Neuronal stem cell (in vitro differentiated cells): ENCODE measurements around the gene RNLS.

Experiments used
- DNase-seq: peaks from one replicate; pipeline ENCODE4 v3.0.0-alpha.2; 2013; ENCODE audit warnings: low spot score
- H2AFZ ChIP-seq: one replicate; pipeline ENCODE4 v1.6.1; 2013; ENCODE audit warnings: mild to moderate bottlenecking, low read length, inconsistent platforms
- H2AK5ac ChIP-seq: 2 replicates; pipeline ENCODE4 v1.6.1; 2013; ENCODE audit warnings: low read depth, mild to moderate bottlenecking, inconsistent platforms, low read length, moderate library complexity, mixed read lengths
- H2BK120ac ChIP-seq: 2 replicates; pipeline ENCODE4 v1.6.1; 2013; ENCODE audit warnings: low read depth, mild to moderate bottlenecking, inconsistent platforms, low read length, moderate library complexity, mixed read lengths
- H2BK12ac ChIP-seq: one replicate; pipeline ENCODE4 v1.6.1; 2013; ENCODE audit warnings: low read length, inconsistent platforms
- H2BK15ac ChIP-seq: 2 replicates; pipeline ENCODE4 v1.6.1; 2013; ENCODE audit warnings: mild to moderate bottlenecking, low read length, inconsistent platforms, mixed read lengths
- H2BK5ac ChIP-seq: one replicate; pipeline ENCODE4 v1.6.1; 2013; ENCODE audit warnings: inconsistent platforms, mild to moderate bottlenecking, low read length, moderate library complexity
- H3K14ac ChIP-seq: one replicate; pipeline ENCODE4 v1.6.1; 2013; ENCODE audit warnings: low read length, inconsistent platforms
- H3K18ac ChIP-seq: 2 replicates; pipeline ENCODE4 v1.6.1; 2013; ENCODE audit warnings: low read length, inconsistent platforms
- H3K23ac ChIP-seq: 2 replicates; pipeline ENCODE4 v1.6.1; 2013; ENCODE audit warnings: low read depth, mild to moderate bottlenecking, mixed read lengths, low read length, inconsistent platforms; ENCODE audit not compliant: poor library complexity
- H3K27ac ChIP-seq: replicated peaks from 3 replicates; pipeline ENCODE4 v1.5.1; 2013; ENCODE audit warnings: low read length, inconsistent platforms
- H3K27me3 ChIP-seq, 3 experiments: 2 replicates each; pipeline ENCODE4 v1.6.1; 2013; ENCODE audit warnings: low read length in 3 of 3, mild to moderate bottlenecking in 2 of 3, inconsistent platforms in 1 of 3, low read depth in 1 of 3, mixed read lengths in 1 of 3, moderate library complexity in 1 of 3; ENCODE audit not compliant: control insufficient read depth in 3 of 3, insufficient read depth in 3 of 3
- H3K36me3 ChIP-seq, 2 donors: replicated peaks in 1 of 2; 2 replicates each; pipeline ENCODE4 v1.6.1; 2013; ENCODE audit warnings: low read length in 2 of 2; ENCODE audit not compliant: control insufficient read depth in 2 of 2, insufficient read depth in 2 of 2
- H3K4ac ChIP-seq: 2 replicates; pipeline ENCODE4 v1.6.1; 2013; ENCODE audit warnings: inconsistent platforms, mild to moderate bottlenecking, low read length, moderate library complexity
- H3K4me1 ChIP-seq, 2 donors: 1 replicate in 1 of 2; 2 replicates in 1 of 2; pipeline ENCODE4 v1.6.1; 2013; ENCODE audit warnings: low read length in 2 of 2, low read depth in 1 of 2; ENCODE audit not compliant: control insufficient read depth in 2 of 2, insufficient read depth in 1 of 2
- H3K4me2 ChIP-seq: one replicate; pipeline ENCODE4 v1.6.1; 2013; ENCODE audit warnings: mild to moderate bottlenecking, low read length, inconsistent platforms; ENCODE audit not compliant: insufficient read depth, poor library complexity, severe bottlenecking
- H3K4me3 ChIP-seq, 2 donors: 2 replicates each; pipeline ENCODE4 v1.5.1; 2013; ENCODE audit warnings: low read length in 2 of 2, mild to moderate bottlenecking in 2 of 2, inconsistent platforms in 1 of 2, moderate library complexity in 1 of 2
- H3K79me1 ChIP-seq: one replicate; pipeline ENCODE4 v1.6.1; 2013; ENCODE audit warnings: low read depth, mild to moderate bottlenecking, inconsistent platforms, low read length, moderate library complexity
- H3K9ac ChIP-seq: one replicate; pipeline ENCODE4 v1.6.1; 2013; ENCODE audit warnings: mild to moderate bottlenecking, low read depth, low read length, inconsistent platforms; ENCODE audit not compliant: poor library complexity
- H3K9me3 ChIP-seq, 2 donors: replicated peaks in 1 of 2; 2 replicates each; pipeline versions ENCODE3 to v1.6.1; 2013; ENCODE audit warnings: low read length in 2 of 2, mild to moderate bottlenecking in 2 of 2, inconsistent platforms in 1 of 2, low read depth in 1 of 2, mixed read lengths in 1 of 2, moderate library complexity in 1 of 2; ENCODE audit not compliant: control insufficient read depth in 2 of 2, insufficient read depth in 1 of 2
- H4K8ac ChIP-seq: one replicate; pipeline ENCODE4 v1.6.1; 2013; ENCODE audit warnings: low read depth, mild to moderate bottlenecking, inconsistent platforms, low read length, moderate library complexity
- H4K91ac ChIP-seq: one replicate; pipeline ENCODE4 v1.6.1; 2013; ENCODE audit warnings: low read length, low read depth, mild to moderate bottlenecking, inconsistent platforms; ENCODE audit not compliant: poor library complexity
- WGBS, 2 donors: extraction: QIAGEN DNeasy Blood & Tissue Kit; methylation state at CpG; one replicate each; pipeline ENCODE4 v1.1.7; 2013; ENCODE audit warnings: missing lambda C conversion rate in 2 of 2, mixed read lengths in 1 of 2; ENCODE audit not compliant: insufficient read length in 2 of 2, insufficient replicate concordance in 1 of 2; ENCODE audit errors: extremely low coverage in 2 of 2; 5-methylcytosine and 5-hydroxymethylcytosine counted together

RNLS gene

DNA sequence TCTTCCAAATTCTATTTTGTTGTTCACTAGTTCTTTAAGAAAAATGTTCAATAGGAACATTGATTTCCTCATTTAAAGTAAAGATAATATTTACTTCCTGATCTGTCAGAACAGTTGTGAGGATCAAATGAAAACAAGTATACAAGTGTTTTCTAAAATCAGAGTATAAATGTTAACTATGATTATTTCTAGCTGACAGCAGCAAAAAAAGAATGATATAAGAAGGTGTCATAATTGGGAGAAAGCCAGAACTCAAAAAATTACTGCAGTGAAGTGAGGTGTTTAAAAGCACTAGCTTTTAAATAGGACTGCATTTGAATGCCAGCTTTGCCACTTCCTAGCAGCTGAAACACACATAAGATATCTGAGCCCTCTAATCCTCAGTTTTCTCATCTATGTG, 283.3 kb downstream of the RNLS start:
- Histone ChIP-seq H4K91ac (no peak overlapping the region), H3K23ac (no peak overlapping the region), H3K79me1 (no peaks in the 10 kb centered on the region), H3K4me2 (no peak overlapping the region), H3K14ac (no peak overlapping the region), H3K27ac (no peak overlapping the region), H2AFZ (no peak overlapping the region), H3K36me3 (no peaks in the 10 kb centered on the region), H2AK5ac (no peak overlapping the region), H2BK120ac (no peak overlapping the region), H3K9ac (no peak overlapping the region), H2BK12ac (no peak overlapping the region), H3K4me1 (no peaks in the 10 kb centered on the region), H3K4ac (no peak overlapping the region), H4K8ac (no peak overlapping the region), H3K18ac (no peak overlapping the region), H2BK15ac (no peak overlapping the region), H3K4me3 (no peak overlapping the region), H3K27me3 (no peaks in the 10 kb centered on the region), H2BK5ac (no peak overlapping the region), H3K9me3 (no peaks in the 10 kb centered on the region)
- DNase-seq: no peak

DNA sequence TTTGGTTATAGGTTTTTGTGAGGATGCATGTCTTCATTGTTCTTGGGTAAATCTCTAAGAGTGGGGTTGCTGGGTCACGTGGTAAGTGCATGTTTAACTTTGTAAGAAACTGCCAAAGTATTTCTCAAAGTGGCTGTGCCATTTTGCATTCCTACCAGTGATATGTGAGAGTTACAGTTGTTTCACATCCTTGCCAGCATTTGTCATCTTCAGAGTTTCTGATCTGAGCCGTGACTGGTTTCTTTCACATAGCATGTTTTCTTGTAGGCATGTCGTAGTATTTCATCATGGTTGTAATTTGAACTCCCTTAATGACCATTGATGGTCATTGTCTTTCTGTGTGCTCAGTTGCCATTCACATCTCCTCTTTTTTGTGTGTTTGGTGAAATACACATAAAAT, 286.0 kb downstream of the RNLS start:
- Histone ChIP-seq H4K8ac (no peak overlapping the region), H3K27me3 (no peaks in the 10 kb centered on the region), H3K18ac (no peak overlapping the region), H2BK5ac (no peak overlapping the region), H3K9ac (no peak overlapping the region), H2AFZ (no peak overlapping the region), H2AK5ac (no peak overlapping the region), H3K4ac (no peak overlapping the region), H3K14ac (no peak overlapping the region), H2BK15ac (no peak overlapping the region), H3K9me3 (no peaks in the 10 kb centered on the region), H3K4me1 (no peaks in the 10 kb centered on the region), H3K4me3 (no peak overlapping the region), H3K4me2 (no peak overlapping the region), H4K91ac (no peak overlapping the region), H2BK12ac (no peak overlapping the region), H2BK120ac (no peak overlapping the region), H3K79me1 (no peaks in the 10 kb centered on the region), H3K23ac (no peak overlapping the region), H3K27ac (no peak overlapping the region), H3K36me3 (no peaks in the 10 kb centered on the region)
- DNase-seq: no peak
- no CpG with 5 or more reads among the region's 3 CpGs for WGBS, 2 donors

DNA sequence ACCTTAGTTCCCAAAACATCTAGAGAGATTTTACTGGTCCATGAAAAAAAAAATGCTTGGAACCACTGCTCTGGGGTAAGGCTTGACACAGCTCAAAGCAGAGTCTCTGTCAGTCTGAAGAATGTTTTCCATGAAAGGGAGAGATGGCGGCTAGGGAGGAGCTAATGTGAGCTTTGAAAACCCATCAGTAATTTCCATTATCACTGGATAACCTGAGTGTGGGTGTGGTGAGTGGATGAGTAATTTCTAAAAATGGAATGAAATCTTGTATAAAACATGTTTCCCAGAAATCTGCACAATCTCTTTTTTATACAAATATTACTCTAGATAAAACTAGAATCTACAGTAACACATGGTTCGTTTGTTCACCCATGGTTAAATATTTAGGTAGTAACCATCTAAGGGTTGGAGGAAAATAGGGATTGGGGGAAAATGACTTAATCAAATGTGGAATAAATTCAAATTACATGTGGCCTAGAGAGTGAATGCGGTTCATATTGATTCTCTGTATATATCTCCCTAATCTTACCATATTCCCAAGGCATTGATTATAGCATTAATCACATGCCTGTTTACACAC, 289.4 kb downstream of the RNLS start:
- Histone ChIP-seq H3K4me2 (no peak overlapping the region), H2AFZ (no peak overlapping the region), H4K8ac (no peak overlapping the region), H4K91ac (no peak overlapping the region), H3K27ac (no peak overlapping the region), H3K4me3 (no peak overlapping the region), H3K4me1 (no peaks in the 10 kb centered on the region), H3K27me3 (no peaks in the 10 kb centered on the region), H3K14ac (no peak overlapping the region), H3K23ac (no peak overlapping the region), H2BK120ac (no peak overlapping the region), H3K9ac (no peak overlapping the region), H2BK5ac (no peak overlapping the region), H3K4ac (no peak overlapping the region), H3K79me1 (no peaks in the 10 kb centered on the region), H3K9me3 (no peaks in the 10 kb centered on the region), H3K36me3 (no peaks in the 10 kb centered on the region), H2AK5ac (no peak overlapping the region), H3K18ac (no peak overlapping the region), H2BK15ac (no peak overlapping the region), H2BK12ac (no peak overlapping the region)
- no CpG with 5 or more reads among the region's 3 CpGs for WGBS, 2 donors
- DNase-seq: no peak

DNA sequence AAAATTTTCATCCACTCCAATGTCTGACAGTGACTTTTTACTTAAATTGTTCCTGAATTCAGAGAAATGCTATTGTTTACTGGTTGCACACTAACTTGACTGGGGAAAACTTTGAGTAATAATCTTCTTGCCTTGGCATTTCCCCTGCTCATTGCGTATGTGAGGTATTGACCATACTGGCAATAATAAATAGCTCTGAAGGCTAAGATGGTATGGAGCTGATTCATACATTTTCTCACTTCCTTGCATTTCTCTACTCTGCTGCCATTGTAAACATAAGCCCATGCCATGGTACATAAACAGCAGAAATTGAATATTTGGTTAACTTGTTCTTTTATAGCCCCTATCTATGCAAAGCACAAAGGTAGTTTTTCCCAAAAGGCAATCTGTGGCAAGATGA, 290.0 kb downstream of the RNLS start:
- no peaks in the 10 kb centered on the region for H3K36me3 ChIP-seq
- H3K4me3 ChIP-seq: no peak overlapping the region
- no peak overlapping the region for H2AFZ ChIP-seq
- H3K27me3 ChIP-seq: no peaks in the 10 kb centered on the region
- H2BK120ac ChIP-seq: no peak overlapping the region
- H3K4me1 ChIP-seq: no peaks in the 10 kb centered on the region
- H2BK12ac ChIP-seq: no peak overlapping the region
- H2BK5ac ChIP-seq: no peak overlapping the region
- H2AK5ac ChIP-seq: no peak overlapping the region
- H3K4me2 ChIP-seq: no peak overlapping the region
- H2BK15ac ChIP-seq: no peak overlapping the region
- no CpG with 5 or more reads among the region's 1 CpG for WGBS, 2 donors
- no peak overlapping the region for H3K27ac ChIP-seq
- H3K79me1 ChIP-seq: no peaks in the 10 kb centered on the region
- no peaks in the 10 kb centered on the region for H3K9me3 ChIP-seq
- H3K14ac ChIP-seq: no peak overlapping the region
- DNase-seq: no peak
- H3K4ac ChIP-seq: no peak overlapping the region
- no peak overlapping the region for H4K91ac ChIP-seq
- H4K8ac ChIP-seq: no peak overlapping the region
- H3K9ac ChIP-seq: no peak overlapping the region
- no peak overlapping the region for H3K18ac ChIP-seq
- no peak overlapping the region for H3K23ac ChIP-seq
